SU-DHL-6 (cell line): Measurements from ENCODE around the gene TBX2.

Source experiments
- H2AFZ ChIP-seq: fragments of 200-600 bp; sonication (generic); 2 replicates; pipeline ENCODE4 v1.6.1; 2014; ENCODE audit warnings: low read depth, mild to moderate bottlenecking, moderate library complexity, mixed read lengths, antibody characterized with exemption, low read length; ENCODE audit not compliant: severe bottlenecking
- H3F3A ChIP-seq: fragments of 200-600 bp; shearing (Covaris generic); 2 replicates; pipeline ENCODE4 v1.6.0; 2016; ENCODE audit warnings: antibody characterized with exemption, mild to moderate bottlenecking; ENCODE audit not compliant: insufficient read depth
- H3K27ac ChIP-seq: fragments of 200-600 bp; sonication (generic); 2 replicates; pipeline ENCODE4 v1.5.1; 2016; ENCODE audit warnings: low read depth, mild to moderate bottlenecking, low read length, moderate library complexity, mixed read lengths
- H3K27me3 ChIP-seq: fragments of 200-600 bp; sonication (generic), shearing (Covaris generic); 2 replicates; pipeline ENCODE4 v1.6.0; 2014; ENCODE audit warnings: mild to moderate bottlenecking, low read length
- H3K36me3 ChIP-seq: fragments of 200-600 bp; sonication (generic); 2 replicates; pipeline ENCODE4 v1.6.1; 2014; ENCODE audit warnings: mild to moderate bottlenecking, low read length, mixed read lengths
- H3K4me2 ChIP-seq: fragments of 300-600, 200-600 bp; shearing (Covaris generic), sonication (generic); 2 replicates; pipeline ENCODE4 v1.6.0; 2014; ENCODE audit warnings: low read length, low read depth, mild to moderate bottlenecking; ENCODE audit not compliant: poor library complexity, severe bottlenecking
- H3K4me3 ChIP-seq: fragments of 200-600 bp; sonication (generic); 2 replicates; pipeline ENCODE4 v1.5.1; 2014; ENCODE audit warnings: antibody characterized with exemption, low read length, mild to moderate bottlenecking, mixed read lengths; ENCODE audit not compliant: insufficient read depth, poor library complexity, severe bottlenecking
- H3K79me2 ChIP-seq: fragments of 200-600 bp; sonication (generic); 2 replicates; pipeline ENCODE4 v1.6.1; 2014; ENCODE audit warnings: mild to moderate bottlenecking, low read length, moderate library complexity; ENCODE audit not compliant: insufficient read depth
- H3K9ac ChIP-seq: fragments of 200-600 bp; sonication (generic); 2 replicates; pipeline ENCODE4 v1.7.0; 2014; ENCODE audit warnings: mild to moderate bottlenecking, low read length
- H3K9me2 ChIP-seq: fragments of 200-600 bp; sonication (generic); replicated peaks from 2 replicates; pipeline ENCODE4 v1.6.1; 2014; ENCODE audit warnings: low read length; ENCODE audit not compliant: insufficient read depth
- H3K9me3 ChIP-seq: fragments of 200-600 bp; sonication (generic); 2 replicates; pipeline ENCODE4 v1.6.1; 2014; ENCODE audit warnings: low read length, mixed read lengths; ENCODE audit not compliant: insufficient read depth
- H4K20me1 ChIP-seq: fragments of 200-600 bp; sonication (generic); 2 replicates; pipeline ENCODE4 v1.6.1; 2014; ENCODE audit warnings: low read depth, mild to moderate bottlenecking, antibody characterized with exemption, low read length, moderate library complexity, mixed read lengths
- CTCF ChIP-seq: fragments of 200-600 bp; sonication (generic); IDR thresholded peaks from one replicate; pipeline ENCODE4 v1.5.1; 2017; ENCODE audit warnings: antibody characterized with exemption, mild to moderate bottlenecking, low read length, moderate library complexity; ENCODE audit not compliant: insufficient read depth, poor library complexity, severe bottlenecking
- EZH2phosphoT487 ChIP-seq: fragments of 200-600 bp; sonication (generic), shearing (Covaris generic); conservative IDR thresholded peaks from 2 replicates; pipeline ENCODE4 v1.6.1; 2018; ENCODE audit warnings: mild to moderate bottlenecking, antibody characterized with exemption, low read length, moderate library complexity, mixed read lengths

TBX2 gene

GRCh38 chr17:61442136-61442775 lies 42.6 kb downstream of the TBX2 start:
- TF ChIP-seq CTCF = no peak
- no peak for TF ChIP-seq EZH2phosphoT487
- Histone ChIP-seq H3K36me3 (no peaks in the 10 kb centered on the region), H3K9ac (no peak overlapping the region), H3K9me2 (no peaks in the 10 kb centered on the region), H3K79me2 (no peaks in the 10 kb centered on the region), H2AFZ (no peak overlapping the region), H3F3A (no peaks in the 10 kb centered on the region), H3K4me3 (no peak overlapping the region), H3K27me3 (no peaks in the 10 kb centered on the region), H3K9me3 (no peaks in the 10 kb centered on the region), H4K20me1 (no peaks in the 10 kb centered on the region), H3K27ac (no peak overlapping the region), H3K4me2 (no peak overlapping the region)

DNA sequence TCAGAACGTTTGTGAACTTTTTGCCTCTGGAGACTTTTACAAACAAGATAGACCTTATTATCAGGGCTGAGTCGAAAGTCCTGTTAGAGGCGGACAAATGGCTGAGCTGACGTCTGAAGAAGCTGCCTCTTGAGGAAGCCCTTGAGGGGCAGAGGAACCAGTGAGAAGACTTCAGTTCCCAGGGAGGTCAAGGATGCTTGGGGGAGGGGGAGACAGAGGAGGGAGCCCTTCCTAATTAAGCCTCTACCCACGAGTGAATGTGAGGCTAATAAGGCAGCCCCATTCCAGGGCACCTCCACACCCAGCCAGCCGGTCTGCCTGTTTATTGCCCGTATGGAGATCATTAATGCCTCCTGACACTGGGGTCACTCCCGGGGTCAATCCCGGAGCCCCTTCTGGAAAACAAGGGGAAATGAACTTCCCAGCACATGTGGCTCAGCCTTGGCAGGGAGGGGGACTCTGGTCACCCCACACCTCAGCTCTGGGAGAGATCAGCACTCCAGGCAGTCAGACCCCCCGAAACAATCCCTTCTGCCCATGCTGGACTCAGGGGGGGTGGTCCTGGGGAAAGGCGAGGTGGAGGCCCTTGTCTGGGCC lies 43.3 kb downstream of the TBX2 start:
- Histone ChIP-seq H3K4me2 (no peak overlapping the region), H3K79me2 (no peaks in the 10 kb centered on the region), H3K9me2 (no peaks in the 10 kb centered on the region), H3K27ac (no peak overlapping the region), H3F3A (no peaks in the 10 kb centered on the region), H3K36me3 (no peaks in the 10 kb centered on the region), H4K20me1 (no peaks in the 10 kb centered on the region), H3K9me3 (no peaks in the 10 kb centered on the region), H2AFZ (no peak overlapping the region), H3K27me3 (no peaks in the 10 kb centered on the region), H3K4me3 (no peak overlapping the region), H3K9ac (no peak overlapping the region)
- TF ChIP-seq CTCF (no peak), EZH2phosphoT487 (no peak)

DNA sequence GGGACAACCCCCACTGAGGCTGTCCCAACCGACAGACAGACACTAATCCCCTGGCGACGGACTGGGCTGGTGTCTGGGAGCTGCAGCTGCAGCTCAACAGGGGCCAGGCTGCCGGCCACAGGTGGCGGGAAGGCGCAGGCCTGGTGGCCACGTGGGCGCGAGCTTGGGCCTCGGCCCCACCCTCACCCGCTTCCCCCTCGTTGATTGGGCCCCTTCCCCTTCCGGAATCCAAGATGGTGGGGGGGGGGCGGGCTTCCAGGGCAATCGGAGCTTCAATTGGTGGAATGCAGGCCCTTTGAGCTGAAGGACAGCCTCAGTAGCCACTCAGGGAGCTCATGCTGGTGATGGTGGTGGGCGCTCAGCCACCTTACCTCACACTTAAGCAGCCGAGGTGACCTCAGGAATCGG lies 43.8 kb downstream of the TBX2 start:
- no peak overlapping the region for H3K9ac ChIP-seq
- H4K20me1 ChIP-seq = no peaks in the 10 kb centered on the region
- TF ChIP-seq EZH2phosphoT487 = no peak
- no peaks in the 10 kb centered on the region for H3K27me3 ChIP-seq
- no peak overlapping the region for H3K4me3 ChIP-seq
- H3K27ac ChIP-seq = no peak overlapping the region
- H3K9me2 ChIP-seq = no peaks in the 10 kb centered on the region
- H3K4me2 ChIP-seq = no peak overlapping the region
- H2AFZ ChIP-seq = no peak overlapping the region
- H3K9me3 ChIP-seq = no peaks in the 10 kb centered on the region
- no peaks in the 10 kb centered on the region for H3K36me3 ChIP-seq
- H3K79me2 ChIP-seq = no peaks in the 10 kb centered on the region
- H3F3A ChIP-seq = no peaks in the 10 kb centered on the region

GRCh38 chr17:61444075-61444474 lies 44.4 kb downstream of the TBX2 start:
- Histone ChIP-seq H3K9me3 (no peaks in the 10 kb centered on the region), H3K4me2 (no peak overlapping the region), H3K9me2 (no peaks in the 10 kb centered on the region), H3K79me2 (no peaks in the 10 kb centered on the region), H3K27me3 (no peaks in the 10 kb centered on the region), H3K4me3 (no peak overlapping the region), H2AFZ (no peak overlapping the region), H3K27ac (no peak overlapping the region), H4K20me1 (no peaks in the 10 kb centered on the region), H3F3A (no peaks in the 10 kb centered on the region), H3K36me3 (no peaks in the 10 kb centered on the region), H3K9ac (no peak overlapping the region)
- no peak for TF ChIP-seq EZH2phosphoT487
- no peak for TF ChIP-seq CTCF
